Kidney (tissue), 14 donors: ENCODE results near the gene PFDN5. TPM values are rescaled to one million over a fixed set of nuclear protein-coding genes. Genes with fewer than 3 reads are reported as not detected.

ENCODE experiments used
- DNase-seq, 5 donors: peaks; one replicate each; pipeline ENCODE4 v3.0.0-alpha.2; 2013 to 2020
- FAIRE-seq: peaks from 2 replicates; lab custom pipeline; 2012; peaks lifted over from hg19 to GRCh38; lab: Jason Lieb, UNC
- H3K27ac ChIP-seq, 2 donors: one replicate each; pipeline ENCODE4 v1.7.0; 2013; ENCODE audit warnings: low read depth in 2 of 2, low read length in 2 of 2, inconsistent platforms in 1 of 2
- H3K27me3 ChIP-seq: one replicate; pipeline ENCODE4 v1.7.1; 2013; ENCODE audit warnings: low read length, inconsistent platforms; ENCODE audit not compliant: control insufficient read depth, insufficient read depth
- H3K36me3 ChIP-seq, 3 donors: one replicate each; pipeline versions ENCODE4 v1.7.0 to v1.7.1; 2013; ENCODE audit warnings: low read length in 3 of 3, control low read depth in 1 of 3, inconsistent platforms in 1 of 3; ENCODE audit not compliant: insufficient read depth in 3 of 3, control insufficient read depth in 2 of 3
- H3K4me1 ChIP-seq, 3 donors: one replicate each; pipeline versions ENCODE4 v1.7.0 to v1.7.1; 2013; ENCODE audit warnings: low read length in 3 of 3, inconsistent platforms in 1 of 3, low read depth in 1 of 3; ENCODE audit not compliant: control insufficient read depth in 2 of 3, insufficient read depth in 2 of 3
- H3K4me3 ChIP-seq, 3 donors: one replicate each; pipeline versions ENCODE4 v1.7.0 to v1.8.1; 2013; ENCODE audit warnings: low read length in 3 of 3, control low read depth in 1 of 3, inconsistent platforms in 1 of 3
- H3K9ac ChIP-seq, 3 donors: one replicate each; pipeline versions ENCODE4 v1.7.0 to v1.7.1; 2013; ENCODE audit warnings: low read length in 3 of 3, control low read depth in 1 of 3, inconsistent platforms in 1 of 3
- H3K9me3 ChIP-seq, 3 donors: one replicate each; pipeline versions ENCODE4 v1.7.0 to v1.7.1; 2013; ENCODE audit warnings: low read length in 3 of 3, control low read depth in 1 of 3, inconsistent platforms in 1 of 3; ENCODE audit not compliant: control insufficient read depth in 2 of 3, insufficient read depth in 1 of 3
- intact Hi-C: fragments of 100-400 bp; cut with DNase I; formaldehyde crosslinking; loops from one replicate; pipeline ENCODE4 v1.11.1; 2022
- polyA plus RNA-seq: library from polyadenylated mRNA; stranded (reverse); fragments of 350-450 nt; fragmentation: Illumina TruSeq; extraction: RNeasy Lipid Tissue Mini Kit (QIAGEN cat#74804); gene quantifications from one replicate; pipeline ENCODE4 v1.2.3, GENCODE V29; 2014; ENCODE audit warnings: low read depth, low replicate concordance; ENCODE audit not compliant: insufficient read depth
- total RNA-seq: library from RNA; stranded (reverse); fragmentation: NEBNext Ultra II Directional; extraction: Animal tissue kit (Norgen Biotek cat#: 25700); gene quantifications from one replicate; pipeline ENCODE4 v1.2.1, GENCODE V29; 2021
- TF ChIP-seq, protein P1 (sequence below): IDR thresholded peaks from 3 replicates; pipeline ENCODE4 v1.5.1; 2012; ENCODE audit warnings: mild to moderate bottlenecking, moderate library complexity, borderline replicate concordance; ENCODE audit not compliant: insufficient read depth; ENCODE audit errors: extremely low read depth
- donor health status: control.
- donor health status: control.
- donor health status: control.
- donor health status: control.
- donor health status: control.
- donor health status: DM: yes; HTN: yes; CAD: no.
- donor health status: Normal renal cell carcinoma (clear cell type).

The PFDN5 gene
- total and polyA plus RNA-seq, 2 donors from 2014 or later: 439 to 1,405 TPM

DNA sequence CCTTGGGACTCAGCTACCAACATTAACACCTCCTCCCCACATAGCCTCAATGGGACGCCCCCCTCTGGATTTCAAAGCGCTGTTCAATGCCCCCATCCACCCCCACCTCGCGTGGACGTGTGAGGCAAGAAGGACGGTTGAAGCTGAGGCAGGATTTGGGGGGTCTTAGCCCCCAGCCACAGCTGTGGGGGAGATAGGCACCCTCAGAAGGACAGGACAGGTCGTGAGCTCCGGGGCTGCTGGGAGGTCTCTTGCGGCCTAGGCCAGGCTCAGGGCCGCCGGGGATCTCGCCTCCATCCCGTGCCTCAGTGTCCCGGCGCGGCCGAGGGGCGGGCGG is 49.1 kb downstream of the PFDN5 start:
- peak overlapping the region in 1 of 3 donors; percentile 42 for H3K4me3 ChIP-seq
- no peaks in the 10 kb centered on the region for H3K9me3 ChIP-seq
- H3K36me3 ChIP-seq: no peaks in the 10 kb centered on the region
- peak overlapping the region in 1 of 3 donors; percentile 55 for H3K9ac ChIP-seq
- TF ChIP-seq, protein P1, sequence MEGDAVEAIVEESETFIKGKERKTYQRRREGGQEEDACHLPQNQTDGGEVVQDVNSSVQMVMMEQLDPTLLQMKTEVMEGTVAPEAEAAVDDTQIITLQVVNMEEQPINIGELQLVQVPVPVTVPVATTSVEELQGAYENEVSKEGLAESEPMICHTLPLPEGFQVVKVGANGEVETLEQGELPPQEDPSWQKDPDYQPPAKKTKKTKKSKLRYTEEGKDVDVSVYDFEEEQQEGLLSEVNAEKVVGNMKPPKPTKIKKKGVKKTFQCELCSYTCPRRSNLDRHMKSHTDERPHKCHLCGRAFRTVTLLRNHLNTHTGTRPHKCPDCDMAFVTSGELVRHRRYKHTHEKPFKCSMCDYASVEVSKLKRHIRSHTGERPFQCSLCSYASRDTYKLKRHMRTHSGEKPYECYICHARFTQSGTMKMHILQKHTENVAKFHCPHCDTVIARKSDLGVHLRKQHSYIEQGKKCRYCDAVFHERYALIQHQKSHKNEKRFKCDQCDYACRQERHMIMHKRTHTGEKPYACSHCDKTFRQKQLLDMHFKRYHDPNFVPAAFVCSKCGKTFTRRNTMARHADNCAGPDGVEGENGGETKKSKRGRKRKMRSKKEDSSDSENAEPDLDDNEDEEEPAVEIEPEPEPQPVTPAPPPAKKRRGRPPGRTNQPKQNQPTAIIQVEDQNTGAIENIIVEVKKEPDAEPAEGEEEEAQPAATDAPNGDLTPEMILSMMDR: no peak
- DNase-seq (no peak), FAIRE-seq (no peak)
- intact Hi-C loops: no loop called here
- H3K27ac ChIP-seq: no peak overlapping the region
- H3K27me3 ChIP-seq: no peaks in the 10 kb centered on the region
- peaks cover 0 to 12% (median 0%) of the 10 kb centered on the region in 3 donors for H3K4me1 ChIP-seq

GRCh38 chr12:53344824-53345485 is 49.6 kb downstream of the PFDN5 start:
- no peaks in the 10 kb centered on the region for H3K9me3 ChIP-seq
- peaks cover 0 to 12% (median 0%) of the 10 kb centered on the region in 3 donors for H3K4me1 ChIP-seq
- H3K9ac ChIP-seq: peak overlapping the region; percentile 73 to 80 (median 73)
- H3K27me3 ChIP-seq: no peaks in the 10 kb centered on the region
- intact Hi-C loops: no loop called here
- H3K4me3 ChIP-seq: peak overlapping the region; percentile 80 to 82 (median 81)
- no peaks in the 10 kb centered on the region for H3K36me3 ChIP-seq
- peak overlapping the region; percentile 29 to 72 for H3K27ac ChIP-seq
- DNase-seq (peak; percentile 88 to 95 (median 92)), FAIRE-seq (no peak)
- TF ChIP-seq, protein P1: peak; percentile 61

DNA sequence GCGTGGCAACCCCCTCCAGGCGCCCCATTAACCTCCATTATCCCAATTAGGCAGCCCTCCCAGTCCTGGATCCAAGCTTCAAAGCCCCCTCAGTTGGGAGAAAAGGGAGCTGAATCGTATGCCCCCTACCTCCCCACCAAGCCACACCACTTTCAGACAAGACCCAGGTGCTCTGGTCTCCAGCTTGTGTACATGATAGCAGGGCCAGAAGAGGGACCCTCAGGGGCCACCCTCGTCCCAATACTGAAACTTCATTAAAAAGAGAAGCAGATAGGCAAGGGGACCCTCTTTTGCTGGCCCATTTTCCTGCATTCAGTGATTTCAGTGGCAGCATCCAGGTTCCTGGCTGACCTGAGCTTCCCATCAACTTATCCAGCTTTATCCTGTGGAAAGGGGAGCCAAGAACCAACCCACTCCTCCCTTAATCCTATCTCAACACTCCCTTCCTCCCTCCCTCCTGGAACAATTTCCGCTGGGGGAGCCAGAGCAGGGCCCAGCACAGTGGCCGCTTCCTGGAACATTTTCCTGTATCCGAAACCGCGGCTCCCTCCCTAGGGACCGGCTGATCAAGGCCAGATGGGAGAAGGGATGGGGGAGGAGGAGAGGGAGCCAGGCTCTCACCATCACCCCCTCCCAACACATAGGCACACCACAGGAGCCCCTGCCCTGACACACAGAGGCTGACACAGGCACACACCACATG is 50.3 kb downstream of the PFDN5 start:
- Histone ChIP-seq H3K9me3 (no peaks in the 10 kb centered on the region), H3K4me1 (peaks cover 0 to 12% (median 0%) of the 10 kb centered on the region in 3 donors), H3K27me3 (no peaks in the 10 kb centered on the region), H3K36me3 (no peaks in the 10 kb centered on the region), H3K9ac (no peak overlapping the region), H3K4me3 (peak overlapping the region in 1 of 3 donors; percentile 81), H3K27ac (peak overlapping the region; percentile 29 to 72)
- FAIRE-seq (no peak), DNase-seq (peak in 4 of 5 donors; percentile 29 to 89 (median 64))
- TF ChIP-seq, protein P1: no peak
- intact Hi-C loops: no loop called here
